Fibroblast of skin of left biceps (primary cell): ENCODE measurements around the gene CCDC70.
"Not testable (repeated sequence)": the region's sequence is repeated elsewhere in the genome, so short reads cannot be mapped to it uniquely, and the experiment has no call there.

Source experiments
- DNase-seq, 2 experiments: peaks; one replicate each; pipeline ENCODE4 v3.0.0-alpha.2; 2013; ENCODE audit warnings: low read depth in 2 of 2

The CCDC70 gene

DNA sequence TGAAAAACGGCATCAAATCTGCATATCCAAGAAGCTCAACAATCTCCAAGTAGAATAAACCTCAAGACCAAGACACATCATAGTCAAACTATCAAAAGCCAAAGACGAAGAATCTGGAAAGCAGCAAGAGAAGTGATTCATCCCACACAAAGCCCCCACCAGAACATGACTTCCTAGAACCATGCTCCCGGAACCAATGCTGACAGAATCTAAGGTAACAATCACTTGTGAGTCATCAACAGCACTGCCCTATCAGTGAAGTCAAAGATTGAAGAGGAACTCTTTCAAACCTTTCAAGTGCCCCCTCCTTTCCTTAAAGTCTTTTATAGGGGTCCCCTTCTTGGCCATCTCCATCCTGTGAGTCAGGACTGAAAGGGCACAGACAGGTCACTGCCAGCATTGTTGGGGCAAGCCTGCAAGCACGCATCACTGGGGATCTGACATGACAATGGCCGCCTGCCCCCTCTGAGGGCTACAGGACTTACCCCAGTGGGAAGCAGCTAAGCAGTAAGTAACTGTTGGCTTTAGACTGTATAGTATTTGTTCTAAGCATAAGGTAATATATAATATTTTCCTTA, at the start of gene CCDC70:
Gene CCDC70 (plus strand): TSS at position 247 of the 578 bp plus-strand sequence. CDS start 3,443 bp downstream, outside the sequence.
- DNase-seq = no peak

DNA sequence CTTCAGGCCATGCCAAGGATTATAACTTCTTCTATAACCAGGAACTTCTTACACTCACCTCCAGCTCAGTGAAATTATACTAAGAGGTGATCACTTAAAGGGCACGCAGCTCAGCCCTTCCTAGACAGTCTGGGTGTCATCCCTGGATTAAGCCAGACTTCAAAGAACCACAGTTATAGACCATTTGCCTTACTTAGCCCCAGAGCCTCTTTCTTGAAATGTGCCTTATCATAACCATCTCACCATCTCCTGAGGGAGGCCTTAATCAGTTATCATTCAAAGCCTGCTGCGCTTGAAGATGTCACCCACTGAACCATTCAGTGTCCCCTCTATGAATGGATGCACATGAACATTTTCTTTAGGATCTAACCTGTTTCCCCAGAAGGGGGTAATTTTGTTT, 47.7 kb upstream of the CCDC70 start:
- no peak for DNase-seq

DNA sequence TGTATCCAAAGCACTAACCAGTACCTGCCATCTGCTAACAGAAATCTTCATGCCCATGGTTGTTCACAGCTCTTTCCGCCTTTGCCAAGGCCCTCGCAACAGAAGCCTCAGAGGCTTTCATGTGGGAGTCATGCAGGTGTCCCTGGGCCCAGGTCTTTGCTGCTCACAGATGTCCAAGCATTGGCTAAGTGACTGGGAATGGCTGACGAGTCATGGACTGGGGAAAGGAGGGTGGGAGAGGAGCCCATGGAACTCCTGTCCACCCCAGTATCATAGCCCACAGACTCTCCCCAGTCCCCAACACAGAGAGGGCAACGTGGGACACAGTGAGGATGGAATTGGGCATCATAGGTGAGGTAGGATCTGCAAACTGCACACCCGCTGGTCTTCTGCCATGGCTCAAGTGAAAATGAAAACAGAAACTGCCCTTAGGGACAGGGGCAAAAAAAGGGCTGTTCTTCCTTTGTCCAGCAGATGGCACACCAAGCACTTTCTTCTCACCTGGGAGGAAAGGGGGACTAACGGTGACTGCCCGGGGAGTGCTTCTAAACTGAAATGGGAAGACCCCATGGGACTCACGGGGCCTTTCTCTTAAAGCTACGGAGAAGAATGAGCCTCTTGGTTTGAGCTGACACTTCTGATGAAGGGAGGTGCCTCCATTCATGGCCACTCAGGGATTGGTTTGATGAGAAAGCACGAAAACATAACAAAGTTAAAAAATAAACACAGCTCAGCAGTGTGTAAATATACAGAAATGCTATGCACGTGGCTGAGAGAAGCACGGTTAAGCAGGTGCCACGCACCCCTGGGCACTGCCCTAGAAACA, 46.7 kb upstream of the CCDC70 start:
- no peak for DNase-seq

GRCh38 chr13:51815848-51816247, 45.9 kb upstream of the CCDC70 start:
- DNase-seq = no peak

- DNase-seq = no peak
Observed at GRCh38 chr13:51816604-51817249, 45.0 kb upstream of the CCDC70 start.

DNA sequence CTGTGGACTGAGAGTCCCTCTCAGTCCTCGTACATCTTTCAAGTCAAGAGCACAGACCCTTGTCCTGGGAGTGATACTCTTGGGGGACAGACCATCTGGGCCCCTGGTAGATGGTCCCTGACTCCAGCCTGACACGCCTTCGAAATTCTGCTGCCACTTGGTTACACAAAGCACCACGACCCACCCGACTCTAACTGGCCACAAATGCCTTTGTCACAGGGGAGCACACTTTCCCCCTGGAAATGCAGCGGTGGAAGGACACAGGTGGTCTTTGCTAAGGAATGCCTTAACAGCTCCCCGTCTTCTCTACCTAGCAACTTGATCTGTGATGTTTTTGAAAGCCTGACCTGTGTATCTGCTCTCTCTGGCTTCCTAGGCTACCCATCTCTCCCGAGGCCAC, 44.1 kb upstream of the CCDC70 start:
- DNase-seq = no peak

- no peak for DNase-seq
Observed at GRCh38 chr13:51818276-51818675, 43.5 kb upstream of the CCDC70 start.

GRCh38 chr13:51818781-51819511, 42.8 kb upstream of the CCDC70 start:
- DNase-seq = no peak

DNA sequence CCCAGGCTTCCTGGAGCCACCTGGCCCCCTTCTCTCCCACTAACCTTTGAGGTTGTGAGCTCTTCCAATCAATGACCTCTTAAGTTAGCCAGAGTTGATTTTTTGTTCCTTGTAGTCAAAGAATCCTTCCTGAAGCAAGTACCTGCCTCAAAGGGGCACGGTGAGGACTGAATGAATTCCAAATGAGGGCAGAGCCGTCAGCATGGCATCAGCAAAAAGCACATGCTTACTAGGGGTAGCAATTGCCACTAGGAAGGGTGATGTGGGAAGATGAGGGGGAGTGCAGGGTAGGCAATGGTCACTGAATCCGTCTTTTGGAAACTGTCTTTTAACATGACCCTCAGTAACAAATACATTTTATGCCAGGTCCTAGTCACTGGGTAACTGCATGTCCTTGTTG, 42.2 kb upstream of the CCDC70 start:
- DNase-seq = no peak

DNA sequence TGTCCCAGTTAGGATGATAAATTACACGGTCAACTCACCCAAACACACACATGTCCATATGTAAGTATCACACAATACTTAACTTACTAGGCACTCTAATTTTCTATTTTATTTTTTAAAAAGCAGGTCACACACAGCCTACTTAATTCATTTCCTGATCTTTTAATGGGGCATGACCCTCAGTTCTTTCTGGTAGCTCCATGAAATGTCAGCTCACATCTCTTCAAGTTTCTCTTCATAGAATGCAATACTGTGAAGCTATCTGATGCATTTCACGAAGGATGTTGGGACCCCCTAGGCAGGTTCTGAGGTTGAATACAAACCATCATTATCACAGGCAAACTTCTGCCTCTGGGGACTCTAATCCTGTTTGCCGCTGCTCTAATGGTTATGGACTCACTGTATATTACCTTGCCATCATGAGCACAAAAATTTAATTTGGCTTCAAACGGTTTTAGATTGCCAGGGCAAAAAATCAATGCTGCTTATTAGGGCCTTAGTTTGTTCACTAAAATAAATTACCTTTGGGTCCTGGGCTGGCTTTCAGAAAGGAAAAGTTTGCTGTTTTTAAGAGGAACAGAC, 41.7 kb upstream of the CCDC70 start:
- no peak for DNase-seq

GRCh38 chr13:51821606-51822005, 40.2 kb upstream of the CCDC70 start:
- DNase-seq = no peak

- DNase-seq = no peak
Observed at GRCh38 chr13:51822106-51822815, 39.5 kb upstream of the CCDC70 start.

DNA sequence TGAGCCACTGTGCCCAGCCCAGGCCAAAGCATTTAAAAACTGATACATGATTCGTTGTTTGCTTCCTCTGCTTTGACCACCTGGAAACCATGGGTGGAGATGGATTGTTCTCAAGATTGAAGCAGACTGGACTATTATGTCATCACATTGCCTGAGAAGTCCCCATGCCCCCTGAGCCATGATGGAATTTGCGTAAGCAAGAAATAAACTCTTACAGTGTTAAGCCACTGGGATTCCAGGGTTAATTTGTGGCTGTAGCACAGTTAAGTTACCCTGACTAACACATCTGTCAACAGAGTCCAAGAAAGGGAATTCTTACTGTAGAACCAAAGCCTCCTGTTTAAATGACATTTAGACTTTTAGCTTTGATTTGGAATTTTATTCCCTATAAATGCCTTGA, 38.4 kb upstream of the CCDC70 start:
- DNase-seq = no peak

GRCh38 chr13:51823863-51824262, 37.9 kb upstream of the CCDC70 start:
- DNase-seq = no peak

DNA sequence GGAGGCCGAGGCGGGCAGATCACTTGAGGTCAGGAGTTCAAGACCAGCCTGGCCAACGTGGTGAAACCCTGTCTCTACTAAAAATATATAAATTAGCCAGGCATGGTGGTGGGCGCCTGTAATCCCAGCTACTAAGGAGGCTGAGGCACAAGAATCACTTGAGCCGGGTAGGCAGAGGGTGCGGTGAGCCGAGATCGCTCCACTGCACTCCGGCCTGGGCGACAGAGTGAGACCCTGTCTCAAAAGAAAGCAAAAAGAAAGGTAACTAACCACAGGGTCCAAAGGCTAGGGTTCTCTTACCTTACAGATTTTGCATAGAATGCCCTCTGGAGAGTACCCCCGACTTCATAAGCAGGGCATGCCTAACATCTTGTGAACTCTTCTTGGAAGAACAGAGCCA, 37.1 kb upstream of the CCDC70 start:
- DNase-seq = not testable (repeated sequence)

- no peak for DNase-seq
Observed at GRCh38 chr13:51825165-51825592, 36.6 kb upstream of the CCDC70 start.

DNA sequence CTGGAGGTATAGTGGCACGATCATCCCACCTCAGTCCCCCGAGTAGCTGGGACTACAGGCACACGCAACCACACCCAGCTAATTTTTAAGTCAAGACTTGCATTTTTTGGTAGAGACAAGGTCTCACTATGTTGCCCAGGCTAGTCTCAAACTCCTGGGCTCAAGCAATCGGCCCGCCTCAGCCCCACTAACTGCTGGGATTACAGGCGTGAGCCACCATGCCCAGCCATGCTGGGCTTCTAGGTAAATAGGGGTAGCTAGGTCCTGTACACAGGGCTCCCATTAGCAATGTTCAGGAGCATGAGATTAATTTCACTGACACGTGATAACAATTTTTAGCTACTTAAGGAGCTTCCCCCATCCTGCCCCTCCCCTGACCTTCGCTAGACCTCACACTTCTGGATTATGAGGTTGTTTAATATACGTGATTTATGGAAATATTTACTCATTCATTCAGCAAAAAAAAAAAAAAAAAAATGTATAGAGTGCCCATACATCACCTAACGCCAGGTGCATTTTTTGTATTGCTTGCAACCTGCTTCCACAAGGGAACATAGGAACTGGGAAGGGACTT, 36.0 kb upstream of the CCDC70 start:
- DNase-seq = no peak

DNA sequence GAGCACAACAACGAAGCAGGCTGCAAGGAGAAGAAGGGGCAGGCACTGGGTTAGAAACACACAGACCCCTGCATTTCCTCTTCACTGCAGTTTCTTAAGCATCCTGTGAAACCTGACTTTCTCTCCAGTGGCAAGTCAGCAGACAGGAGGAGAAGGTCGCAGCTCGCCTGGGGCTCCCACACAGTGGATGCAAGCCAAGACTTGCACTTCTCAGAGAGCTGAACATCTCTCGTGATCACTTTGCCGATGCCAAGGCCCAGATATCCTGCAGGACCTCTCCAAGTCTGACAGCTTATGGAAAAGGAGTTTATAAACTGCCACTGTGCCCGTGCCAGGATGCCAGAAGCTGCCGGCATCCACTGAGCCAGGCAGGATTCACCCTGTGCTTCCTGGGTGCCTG, 35.2 kb upstream of the CCDC70 start:
- no peak for DNase-seq

DNA sequence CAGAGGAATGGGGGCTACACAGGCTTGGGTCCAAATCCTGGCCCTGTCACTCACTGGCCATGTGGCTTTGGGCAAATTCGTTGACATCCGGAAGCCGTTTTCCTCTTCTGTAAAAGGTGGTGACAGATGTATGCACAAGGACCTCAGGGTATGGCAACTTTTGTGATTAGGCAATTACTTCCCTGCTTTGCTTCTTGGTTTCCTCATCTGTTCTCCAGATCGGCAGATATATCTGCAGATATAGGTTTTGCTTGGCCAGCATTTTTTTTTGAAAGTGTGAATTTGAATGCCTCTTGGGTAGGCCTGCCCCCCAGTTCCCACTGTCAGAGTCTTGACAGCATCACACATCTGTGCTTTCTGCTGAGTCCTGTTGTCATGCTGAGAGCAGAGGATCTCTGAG, 34.5 kb upstream of the CCDC70 start:
- no peak for DNase-seq

- no peak for DNase-seq
Observed at GRCh38 chr13:51828730-51829567, 32.8 kb upstream of the CCDC70 start.
